Lower leg skin (tissue), 4 donors: ENCODE data around the gene ABHD4. TPM values are rescaled to one million over a fixed set of nuclear protein-coding genes. Genes with fewer than 3 reads are reported as not detected.

Source experiments
- DNase-seq, 2 donors: peaks; one replicate each; pipeline ENCODE4 v3.0.0-alpha.2; 2019; ENCODE audit warnings: low spot score in 2 of 2
- H3K4me3 ChIP-seq: fragments of 200-600 bp; sonication (generic); 2 replicates; pipeline ENCODE4 v1.5.1; 2017; ENCODE audit warnings: mild to moderate bottlenecking, low read depth; ENCODE audit not compliant: poor library complexity, severe bottlenecking
- POLR2A ChIP-seq, 2 donors: fragments of 450-650 bp; IDR thresholded peaks; one replicate each; pipeline ENCODE4 v1.6.1; 2016 to 2017; ENCODE audit warnings: antibody characterized with exemption in 2 of 2, mild to moderate bottlenecking in 1 of 2, moderate library complexity in 1 of 2
- WGBS, 2 donors: methylation state at CpG; one replicate each; pipeline ENCODE4 v1.1.5; 2018; 5-methylcytosine and 5-hydroxymethylcytosine counted together
- intact Hi-C: fragments of 100-400 bp; cut with DNase I; formaldehyde crosslinking; loops from one replicate; pipeline ENCODE4 v1.15.0; 2023; ENCODE audit warnings: low total_unique reads
- total RNA-seq, 4 donors: library from RNA; depleted of rRNA; stranded (reverse); fragments of >200 nt; gene quantifications; one replicate each; pipeline ENCODE4 v1.1.0, GENCODE V29; 2016
- TF ChIP-seq, protein P1 (sequence below), 3 donors: fragments of 450-650 bp; IDR thresholded peaks; one replicate each; pipeline ENCODE4 v1.5.1; 2016; ENCODE audit warnings: antibody characterized with exemption in 3 of 3, mild to moderate bottlenecking in 3 of 3, moderate library complexity in 2 of 3

ABHD4 gene
- total RNA-seq, 4 donors from 2014 or later = 20.5 to 29.3 (median 28.5) TPM

DNA sequence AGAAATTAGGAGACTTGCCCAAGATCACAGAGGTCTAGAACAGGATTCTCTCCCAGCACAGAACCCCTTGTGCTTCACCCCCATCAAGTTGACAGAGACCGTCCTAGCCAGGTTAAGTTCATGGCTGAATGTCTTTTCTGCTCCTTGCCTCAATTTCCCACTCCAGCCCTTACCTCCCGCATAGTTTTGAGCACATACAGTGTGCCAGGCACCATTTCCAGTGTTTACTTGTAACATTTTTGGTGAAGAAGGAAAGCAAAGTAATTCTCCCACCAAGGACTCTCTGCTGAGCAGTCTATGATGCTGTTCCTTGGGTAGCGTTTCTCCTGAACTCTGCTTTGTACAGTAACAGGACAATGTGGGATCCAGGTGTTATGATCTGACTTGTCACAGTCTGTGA, 1.2 kb downstream of the ABHD4 start:
- no peak overlapping the region for H3K4me3 ChIP-seq
- intact Hi-C loops = no loop called here
- TF ChIP-seq, protein P1, sequence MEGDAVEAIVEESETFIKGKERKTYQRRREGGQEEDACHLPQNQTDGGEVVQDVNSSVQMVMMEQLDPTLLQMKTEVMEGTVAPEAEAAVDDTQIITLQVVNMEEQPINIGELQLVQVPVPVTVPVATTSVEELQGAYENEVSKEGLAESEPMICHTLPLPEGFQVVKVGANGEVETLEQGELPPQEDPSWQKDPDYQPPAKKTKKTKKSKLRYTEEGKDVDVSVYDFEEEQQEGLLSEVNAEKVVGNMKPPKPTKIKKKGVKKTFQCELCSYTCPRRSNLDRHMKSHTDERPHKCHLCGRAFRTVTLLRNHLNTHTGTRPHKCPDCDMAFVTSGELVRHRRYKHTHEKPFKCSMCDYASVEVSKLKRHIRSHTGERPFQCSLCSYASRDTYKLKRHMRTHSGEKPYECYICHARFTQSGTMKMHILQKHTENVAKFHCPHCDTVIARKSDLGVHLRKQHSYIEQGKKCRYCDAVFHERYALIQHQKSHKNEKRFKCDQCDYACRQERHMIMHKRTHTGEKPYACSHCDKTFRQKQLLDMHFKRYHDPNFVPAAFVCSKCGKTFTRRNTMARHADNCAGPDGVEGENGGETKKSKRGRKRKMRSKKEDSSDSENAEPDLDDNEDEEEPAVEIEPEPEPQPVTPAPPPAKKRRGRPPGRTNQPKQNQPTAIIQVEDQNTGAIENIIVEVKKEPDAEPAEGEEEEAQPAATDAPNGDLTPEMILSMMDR (IDR thresholded peaks at IDR 0.05) = no peak
- no peak for TF ChIP-seq POLR2A (IDR thresholded peaks at IDR 0.05)
- 82 to 93% methylated on average over 3 of the region's 3 CpGs for WGBS, 2 donors
- DNase-seq = no peak

DNA sequence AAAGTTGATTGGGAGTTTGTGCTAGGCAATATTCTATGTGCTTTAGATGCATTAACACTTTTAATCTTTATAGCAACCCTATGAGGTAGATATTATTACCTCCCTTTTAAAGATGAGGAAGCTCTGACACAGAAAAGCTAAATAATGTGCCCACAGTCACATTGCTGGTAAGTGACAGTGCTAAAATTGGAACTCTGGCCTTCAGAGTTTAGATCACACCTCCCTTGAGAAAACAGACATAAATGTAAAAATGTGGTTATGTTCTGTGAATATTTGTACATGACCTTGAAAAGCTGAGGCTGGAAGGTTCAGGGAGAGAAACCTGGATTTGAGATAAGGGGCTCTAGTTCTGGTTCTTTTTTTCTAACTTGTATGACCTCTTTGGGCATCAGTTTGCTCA, 1.9 kb downstream of the ABHD4 start:
- H3K4me3 ChIP-seq = no peak overlapping the region
- TF ChIP-seq POLR2A (IDR thresholded peaks at IDR 0.05) = no peak
- TF ChIP-seq, protein P1 (IDR thresholded peaks at IDR 0.05) = no peak
- DNase-seq = no peak
- intact Hi-C loops = no loop called here

DNA sequence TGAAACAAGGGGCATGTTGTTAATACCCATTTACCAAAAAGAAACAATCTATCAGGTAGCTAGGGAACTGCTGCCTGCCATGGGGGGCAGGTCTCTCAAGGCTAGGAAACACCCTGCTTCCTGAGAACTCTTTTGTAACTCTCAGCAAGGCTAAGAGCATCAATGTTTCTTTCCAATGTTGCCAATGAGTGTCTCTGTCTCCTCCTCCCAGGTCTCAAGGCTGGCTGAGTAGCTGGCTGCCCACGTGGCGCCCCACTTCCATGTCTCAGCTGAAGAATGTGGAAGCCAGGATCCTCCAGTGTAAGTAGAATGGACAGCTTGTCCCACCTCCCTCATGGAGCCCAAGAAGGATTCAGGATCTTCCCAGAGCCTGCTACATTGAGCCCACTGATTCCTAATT, 3.4 kb downstream of the ABHD4 start:
- DNase-seq = no peak
- no peak overlapping the region for H3K4me3 ChIP-seq
- 86 to 95% methylated on average over 2 of the region's 2 CpGs for WGBS, 2 donors
- intact Hi-C loops = no loop called here
- TF ChIP-seq, protein P1 (IDR thresholded peaks at IDR 0.05) = no peak
- TF ChIP-seq POLR2A (IDR thresholded peaks at IDR 0.05) = no peak

DNA sequence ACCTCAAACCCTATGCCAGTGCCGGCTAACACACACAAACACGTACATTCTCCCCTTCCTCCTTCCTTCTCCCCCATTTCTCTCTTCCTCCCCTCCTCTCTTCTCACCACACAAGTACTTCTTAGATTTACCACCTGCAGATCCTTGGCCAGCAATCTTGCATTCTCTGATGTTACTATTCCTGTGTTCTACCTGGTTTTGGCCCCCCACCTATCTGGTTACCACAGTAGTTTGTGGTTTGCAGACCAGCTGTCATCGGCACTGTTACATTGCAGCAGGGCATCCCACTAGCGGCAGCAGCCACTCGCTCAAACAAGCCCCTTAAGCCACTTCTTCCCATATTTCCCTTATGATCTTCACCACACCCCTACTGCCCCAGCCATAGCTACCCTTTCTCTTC, 3.9 kb downstream of the ABHD4 start:
- 81 to 89% methylated on average over 5 of the region's 5 CpGs for WGBS, 2 donors

DNA sequence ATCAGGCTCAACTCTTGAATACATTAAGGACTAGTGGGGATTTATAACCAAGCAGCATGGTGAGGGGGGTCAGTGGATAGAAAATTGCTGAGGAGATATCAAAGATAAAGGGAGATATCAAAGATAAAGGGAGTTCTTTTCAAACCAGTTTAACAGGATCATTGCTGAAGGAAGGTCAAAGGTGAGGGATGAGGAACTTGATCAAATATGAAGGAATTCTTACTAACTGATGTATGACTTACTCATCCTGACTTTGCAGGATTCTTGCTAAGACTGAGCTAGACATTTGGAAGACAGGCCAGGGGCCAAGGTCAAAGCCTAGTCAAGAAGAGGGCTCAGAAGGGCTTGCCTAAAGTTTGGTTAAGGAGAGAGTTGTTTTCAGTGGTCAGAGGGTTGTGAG, 4.8 kb downstream of the ABHD4 start:
- H3K4me3 ChIP-seq = no peak overlapping the region
- no peak for DNase-seq
- intact Hi-C loops = no loop called here
- TF ChIP-seq, protein P1 (IDR thresholded peaks at IDR 0.05) = no peak
- TF ChIP-seq POLR2A (IDR thresholded peaks at IDR 0.05) = no peak

More for the DNA sequence above, 3.9 kb downstream of the ABHD4 start:
- intact Hi-C loops = no loop called here
- DNase-seq = no peak
- no peak overlapping the region for H3K4me3 ChIP-seq
- TF ChIP-seq, protein P1 (IDR thresholded peaks at IDR 0.05) = no peak
- TF ChIP-seq POLR2A (IDR thresholded peaks at IDR 0.05) = no peak

DNA sequence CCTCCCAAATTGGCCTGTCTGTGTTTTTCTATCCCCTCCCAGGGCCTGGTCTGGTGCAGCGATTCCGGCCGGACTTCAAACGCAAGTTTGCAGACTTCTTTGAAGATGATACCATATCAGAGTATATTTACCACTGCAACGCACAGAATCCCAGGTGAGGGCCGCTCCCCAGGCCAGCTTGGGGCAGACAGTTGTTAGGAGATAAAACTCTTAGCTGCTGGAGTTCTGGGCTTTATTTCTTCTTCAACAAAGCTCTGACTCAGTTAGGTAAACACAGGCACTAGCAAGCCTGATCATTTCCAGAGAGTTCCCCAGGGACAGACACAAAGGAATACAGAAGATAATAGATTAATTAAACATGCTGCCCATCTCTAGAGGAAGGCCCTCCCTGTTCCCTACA, 8.3 kb downstream of the ABHD4 start:
- intact Hi-C loops = no loop called here
- WGBS, 2 donors = 94% methylated on average over 6 of the region's 6 CpGs
- TF ChIP-seq POLR2A (IDR thresholded peaks at IDR 0.05) = no peak
- TF ChIP-seq, protein P1 (IDR thresholded peaks at IDR 0.05) = no peak
- no peak overlapping the region for H3K4me3 ChIP-seq
- DNase-seq = no peak
